ENCODE data around the gene BANF1.

GRCh38 chr11:66011785-66012303, 9.5 kb downstream of the BANF1 start, which contains the start of gene CST6:
- TF ChIP-seq CTCF (IDR thresholded peaks at IDR 0.05; ENCODE audit: low read depth, low read length, poor library complexity, severe bottlenecking) (no peak), EZH2phosphoT487 (IDR thresholded peaks at IDR 0.05; ENCODE audit: borderline replicate concordance, low read length) (no peak)
